ENCODE data around the gene SRGAP2B. TPM values are rescaled to one million over a fixed set of nuclear protein-coding genes. Genes with fewer than 3 reads are reported as not detected.
"Not testable (repeated sequence)": the region's sequence is repeated elsewhere in the genome, so short reads cannot be mapped to it uniquely, and the experiment has no call there.

SRGAP2B gene
- total RNA-seq, 1 donor from 2014 or later = 44.4 TPM

- H3K36me3 Mint-ChIP-seq (ENCODE audit: low read depth); H3K4me1 Mint-ChIP-seq (ENCODE audit: low read depth); intact Hi-C loops (cut with micrococcal nuclease); DNase-seq (ENCODE audit: low spot score); H3K27ac Mint-ChIP-seq; H3K4me3 Mint-ChIP-seq; H3K9me3 Mint-ChIP-seq; H3K27me3 Mint-ChIP-seq (ENCODE audit: insufficient read depth): not testable (repeated sequence)
Observed at GRCh38 chr1:145077872-145078786, 17.0 kb downstream of the SRGAP2B start.

GRCh38 chr1:145076877-145077276, 18.3 kb downstream of the SRGAP2B start:
- H3K36me3 Mint-ChIP-seq (ENCODE audit: low read depth); H3K27me3 Mint-ChIP-seq (ENCODE audit: insufficient read depth); H3K4me3 Mint-ChIP-seq; H3K27ac Mint-ChIP-seq; H3K4me1 Mint-ChIP-seq (ENCODE audit: low read depth); H3K9me3 Mint-ChIP-seq; intact Hi-C loops (cut with micrococcal nuclease); DNase-seq (ENCODE audit: low spot score): not testable (repeated sequence)

- H3K4me1 Mint-ChIP-seq (ENCODE audit: low read depth); H3K4me3 Mint-ChIP-seq; H3K27me3 Mint-ChIP-seq (ENCODE audit: insufficient read depth); DNase-seq (ENCODE audit: low spot score); H3K9me3 Mint-ChIP-seq; intact Hi-C loops (cut with micrococcal nuclease); H3K36me3 Mint-ChIP-seq (ENCODE audit: low read depth); H3K27ac Mint-ChIP-seq: not testable (repeated sequence)
Observed at GRCh38 chr1:145074021-145074559, 21.0 kb downstream of the SRGAP2B start.

- intact Hi-C loops (cut with micrococcal nuclease); DNase-seq (ENCODE audit: low spot score); H3K27me3 Mint-ChIP-seq (ENCODE audit: insufficient read depth); H3K27ac Mint-ChIP-seq; H3K4me1 Mint-ChIP-seq (ENCODE audit: low read depth); H3K36me3 Mint-ChIP-seq (ENCODE audit: low read depth); H3K4me3 Mint-ChIP-seq; H3K9me3 Mint-ChIP-seq: not testable (repeated sequence)
Observed at GRCh38 chr1:145071569-145071968, 23.6 kb downstream of the SRGAP2B start.

- intact Hi-C loops (cut with micrococcal nuclease); H3K9me3 Mint-ChIP-seq; H3K36me3 Mint-ChIP-seq (ENCODE audit: low read depth): not testable (repeated sequence)
Observed at GRCh38 chr1:145066486-145066885, 28.6 kb downstream of the SRGAP2B start.

GRCh38 chr1:145065194-145065826, 29.8 kb downstream of the SRGAP2B start:
- intact Hi-C loops (cut with micrococcal nuclease); H3K4me3 Mint-ChIP-seq; H3K36me3 Mint-ChIP-seq (ENCODE audit: low read depth); DNase-seq (ENCODE audit: low spot score); H3K27me3 Mint-ChIP-seq (ENCODE audit: insufficient read depth); H3K27ac Mint-ChIP-seq; H3K4me1 Mint-ChIP-seq (ENCODE audit: low read depth); H3K9me3 Mint-ChIP-seq: not testable (repeated sequence)

More at GRCh38 chr1:145066486-145066885, 28.6 kb downstream of the SRGAP2B start:
- DNase-seq (ENCODE audit: low spot score); H3K4me1 Mint-ChIP-seq (ENCODE audit: low read depth); H3K4me3 Mint-ChIP-seq; H3K27me3 Mint-ChIP-seq (ENCODE audit: insufficient read depth); H3K27ac Mint-ChIP-seq: not testable (repeated sequence)

- H3K27me3 Mint-ChIP-seq (ENCODE audit: insufficient read depth); H3K27ac Mint-ChIP-seq; intact Hi-C loops (cut with micrococcal nuclease); DNase-seq (ENCODE audit: low spot score); H3K4me1 Mint-ChIP-seq (ENCODE audit: low read depth); H3K36me3 Mint-ChIP-seq (ENCODE audit: low read depth); H3K4me3 Mint-ChIP-seq; H3K9me3 Mint-ChIP-seq: not testable (repeated sequence)
Observed at GRCh38 chr1:145063941-145064648, 31.0 kb downstream of the SRGAP2B start.

GRCh38 chr1:145063285-145063684, 31.8 kb downstream of the SRGAP2B start:
- DNase-seq (ENCODE audit: low spot score); intact Hi-C loops (cut with micrococcal nuclease); H3K4me3 Mint-ChIP-seq; H3K27me3 Mint-ChIP-seq (ENCODE audit: insufficient read depth); H3K9me3 Mint-ChIP-seq; H3K36me3 Mint-ChIP-seq (ENCODE audit: low read depth); H3K4me1 Mint-ChIP-seq (ENCODE audit: low read depth); H3K27ac Mint-ChIP-seq: not testable (repeated sequence)

- H3K9me3 Mint-ChIP-seq; H3K4me1 Mint-ChIP-seq (ENCODE audit: low read depth); DNase-seq (ENCODE audit: low spot score); H3K27me3 Mint-ChIP-seq (ENCODE audit: insufficient read depth); intact Hi-C loops (cut with micrococcal nuclease); H3K4me3 Mint-ChIP-seq; H3K27ac Mint-ChIP-seq; H3K36me3 Mint-ChIP-seq (ENCODE audit: low read depth): not testable (repeated sequence)
Observed at GRCh38 chr1:145058184-145058583, 36.9 kb downstream of the SRGAP2B start.

GRCh38 chr1:145055217-145055760, 39.8 kb downstream of the SRGAP2B start:
- H3K27me3 Mint-ChIP-seq (ENCODE audit: insufficient read depth); intact Hi-C loops (cut with micrococcal nuclease); H3K27ac Mint-ChIP-seq; H3K4me1 Mint-ChIP-seq (ENCODE audit: low read depth); H3K9me3 Mint-ChIP-seq; H3K36me3 Mint-ChIP-seq (ENCODE audit: low read depth); DNase-seq (ENCODE audit: low spot score); H3K4me3 Mint-ChIP-seq: not testable (repeated sequence)

GRCh38 chr1:145053428-145053827, 41.7 kb downstream of the SRGAP2B start:
- H3K27me3 Mint-ChIP-seq (ENCODE audit: insufficient read depth); intact Hi-C loops (cut with micrococcal nuclease); H3K9me3 Mint-ChIP-seq; DNase-seq (ENCODE audit: low spot score); H3K4me1 Mint-ChIP-seq (ENCODE audit: low read depth); H3K36me3 Mint-ChIP-seq (ENCODE audit: low read depth); H3K27ac Mint-ChIP-seq; H3K4me3 Mint-ChIP-seq: not testable (repeated sequence)

- H3K9me3 Mint-ChIP-seq; H3K36me3 Mint-ChIP-seq (ENCODE audit: low read depth); H3K4me1 Mint-ChIP-seq (ENCODE audit: low read depth); H3K27ac Mint-ChIP-seq; intact Hi-C loops (cut with micrococcal nuclease); H3K27me3 Mint-ChIP-seq (ENCODE audit: insufficient read depth); DNase-seq (ENCODE audit: low spot score); H3K4me3 Mint-ChIP-seq: not testable (repeated sequence)
Observed at GRCh38 chr1:145052019-145052776, 42.9 kb downstream of the SRGAP2B start.

Data from activated T-helper 1 cell treated with anti-CD3 and anti-CD28 coated beads, Interleukin-12 subunit alpha, Interleukin-12 subunit beta, Interleukin-2, Interleukin-4 antibody, amounts not matched to agents 30 ng/mL and 10 ng/mL and 1 ng/mL, durations not matched to agents 14 hours and 24 hours and 36 hours (primary cell).